ENCODE results near the gene VENTX.

Gene VENTX

DNA sequence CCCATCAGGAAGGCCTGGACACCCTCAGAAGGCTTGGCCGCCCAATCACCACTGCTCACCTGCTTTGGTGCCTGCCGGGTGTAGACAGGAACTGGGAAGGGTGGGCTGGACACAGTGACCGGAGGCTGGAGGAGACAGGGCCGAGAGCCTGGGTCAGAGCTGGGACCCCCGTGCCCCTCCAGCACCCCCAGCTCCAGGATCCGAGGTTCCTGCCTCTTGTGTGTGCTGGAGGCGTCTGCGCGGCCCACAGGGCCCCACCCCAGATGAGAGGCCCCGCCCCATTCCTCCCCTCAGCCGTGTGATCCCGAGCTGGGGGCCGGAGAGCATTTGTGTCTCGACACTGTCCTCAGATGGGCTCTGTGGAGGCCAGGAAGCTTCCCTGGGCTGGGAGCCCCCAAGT lies 29.6 kb downstream of the VENTX start:
- no peaks in the 10 kb centered on the region for H3K9me3 ChIP-seq
- peaks cover 41% of the 10 kb centered on the region for H3K4me1 ChIP-seq
- no peak overlapping the region for H3K9ac ChIP-seq
- H4K20me1 ChIP-seq: no peaks in the 10 kb centered on the region; the same call in none of the 2 replicates
- H3K36me3 ChIP-seq: no peaks in the 10 kb centered on the region; the same call in 1 of the 2 replicates
- TF ChIP-seq Cebpa-rat (IDR thresholded peaks at IDR 0.05): no peak
- peaks cover 14% of the 10 kb centered on the region for H3K27me3 ChIP-seq
- H3K4me2 ChIP-seq: no peak overlapping the region
- H3K27ac ChIP-seq: no peak overlapping the region
- H3K4me3 ChIP-seq: no peak overlapping the region

DNA sequence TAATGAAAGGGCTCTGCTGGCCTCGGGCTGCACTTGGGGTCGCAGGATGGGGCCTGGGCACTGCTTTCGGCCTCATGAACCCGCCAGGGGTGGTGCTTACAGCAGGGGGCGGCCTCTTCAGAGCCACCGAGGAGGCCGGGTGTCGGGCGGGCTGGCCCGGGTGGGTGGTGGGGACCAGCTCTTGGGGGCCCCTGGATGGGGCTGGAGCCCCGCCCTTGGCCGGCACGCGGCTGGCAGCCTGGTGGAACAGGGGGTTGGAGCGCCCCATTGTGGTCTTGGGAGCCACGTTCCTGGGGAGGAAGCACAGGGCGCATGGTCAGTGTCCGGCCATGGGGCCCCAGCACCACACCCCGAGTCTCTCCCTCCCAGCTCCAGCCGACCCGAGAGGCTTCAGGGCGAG lies 30.2 kb downstream of the VENTX start:
- H3K4me2 ChIP-seq: no peak overlapping the region
- peaks cover 9% of the 10 kb centered on the region for H3K27me3 ChIP-seq
- no peaks in the 10 kb centered on the region; the same call in 1 of the 2 replicates for H4K20me1 ChIP-seq
- H3K4me1 ChIP-seq: peaks cover 35% of the 10 kb centered on the region
- no peak overlapping the region for H3K9ac ChIP-seq
- H3K9me3 ChIP-seq: no peaks in the 10 kb centered on the region
- H3K27ac ChIP-seq: no peak overlapping the region
- no peak for TF ChIP-seq Cebpa-rat (IDR thresholded peaks at IDR 0.05)
- H3K4me3 ChIP-seq: no peak overlapping the region
- no peaks in the 10 kb centered on the region; the same call in 1 of the 2 replicates for H3K36me3 ChIP-seq

DNA sequence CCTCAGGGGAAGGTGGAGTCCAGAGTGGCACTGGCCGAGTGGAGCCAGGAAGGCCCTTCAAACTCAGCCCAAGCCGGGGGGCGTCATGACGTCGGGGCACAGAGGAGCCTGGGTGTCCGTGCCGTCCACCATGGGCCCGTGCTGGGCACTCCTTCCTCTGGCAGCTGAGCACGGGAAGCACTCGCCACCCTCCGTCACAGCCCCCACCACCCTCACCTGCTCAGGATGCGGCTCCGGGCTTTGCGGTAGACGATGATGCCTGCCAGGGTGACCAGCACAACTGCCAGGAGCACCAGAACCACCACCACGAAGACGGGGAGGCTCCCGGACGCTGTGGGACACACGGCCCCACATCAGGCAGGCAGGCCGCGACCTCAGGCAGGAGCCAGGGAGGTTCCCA lies 30.9 kb downstream of the VENTX start:
- H3K27ac ChIP-seq: no peak overlapping the region
- H3K4me1 ChIP-seq: peaks cover 28% of the 10 kb centered on the region
- no peak for TF ChIP-seq Cebpa-rat (IDR thresholded peaks at IDR 0.05)
- H3K36me3 ChIP-seq: no peaks in the 10 kb centered on the region; the same call in 1 of the 2 replicates
- no peak overlapping the region for H3K4me3 ChIP-seq
- no peaks in the 10 kb centered on the region; the same call in 1 of the 2 replicates for H4K20me1 ChIP-seq
- no peak overlapping the region for H3K4me2 ChIP-seq
- no peaks in the 10 kb centered on the region for H3K9me3 ChIP-seq
- peaks cover 2% of the 10 kb centered on the region for H3K27me3 ChIP-seq
- no peak overlapping the region for H3K9ac ChIP-seq

DNA sequence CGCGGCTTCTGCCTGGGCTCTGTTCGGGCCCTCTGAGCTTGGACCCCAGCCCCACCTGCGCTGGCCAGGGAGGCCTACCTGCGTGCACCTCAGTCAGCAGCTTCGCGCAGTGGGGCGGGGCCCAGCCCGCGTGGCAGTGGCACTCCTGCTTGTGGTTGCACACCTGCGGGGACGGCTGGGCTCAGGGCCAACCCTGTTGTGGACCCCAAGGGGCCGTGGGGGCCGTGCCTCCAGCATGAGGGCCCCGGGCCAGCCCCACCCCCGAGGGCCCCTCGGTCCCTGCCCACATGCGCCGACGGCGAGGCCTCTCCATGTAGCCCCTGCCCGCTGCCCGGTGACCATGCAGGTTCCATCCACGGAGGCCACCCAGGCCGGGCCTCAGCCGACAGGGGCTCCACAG lies 31.7 kb downstream of the VENTX start:
- Histone ChIP-seq H3K36me3 (no peaks in the 10 kb centered on the region; the same call in 1 of the 2 replicates), H3K4me1 (peaks cover 20% of the 10 kb centered on the region), H3K4me2 (peak overlapping the region; percentile 39), H3K27me3 (no peaks in the 10 kb centered on the region), H3K27ac (0 out of 2 replicates have a peak overlapping the region, but pooled peaks have one; percentile 2), H3K9ac (no peak overlapping the region), H3K9me3 (no peaks in the 10 kb centered on the region), H3K4me3 (no peak overlapping the region), H4K20me1 (no peaks in the 10 kb centered on the region; the same call in 1 of the 2 replicates)
- no peak for TF ChIP-seq Cebpa-rat (IDR thresholded peaks at IDR 0.05)

DNA sequence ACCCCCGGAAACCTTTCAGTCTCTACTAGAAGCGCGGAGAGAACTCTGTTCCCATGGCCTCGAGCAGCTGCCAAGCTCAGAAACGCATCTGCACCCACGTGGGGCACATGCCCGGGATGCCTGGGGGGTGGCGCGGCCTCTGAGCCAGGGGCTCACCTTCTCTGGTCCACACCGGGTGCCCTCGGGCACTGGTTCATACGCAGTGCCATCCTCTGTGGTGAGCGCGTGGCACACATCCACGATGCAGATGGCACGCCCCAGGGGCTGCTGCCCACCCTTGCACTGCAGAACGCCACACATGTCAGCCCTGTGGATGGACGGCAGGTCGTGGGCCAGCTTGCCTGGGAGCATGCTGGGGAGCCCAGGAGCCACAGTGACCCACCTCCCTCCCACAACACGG lies 32.5 kb downstream of the VENTX start:
- Histone ChIP-seq H3K4me3 (no peak overlapping the region), H3K4me2 (peak overlapping the region; percentile 39), H4K20me1 (peaks cover 8% of the 10 kb centered on the region), H3K27me3 (peaks cover 8% of the 10 kb centered on the region), H3K9me3 (no peaks in the 10 kb centered on the region), H3K27ac (no peak overlapping the region), H3K9ac (no peak overlapping the region), H3K36me3 (no peaks in the 10 kb centered on the region; the same call in 1 of the 2 replicates), H3K4me1 (peaks cover 25% of the 10 kb centered on the region)
- no peak for TF ChIP-seq Cebpa-rat (IDR thresholded peaks at IDR 0.05)

DNA sequence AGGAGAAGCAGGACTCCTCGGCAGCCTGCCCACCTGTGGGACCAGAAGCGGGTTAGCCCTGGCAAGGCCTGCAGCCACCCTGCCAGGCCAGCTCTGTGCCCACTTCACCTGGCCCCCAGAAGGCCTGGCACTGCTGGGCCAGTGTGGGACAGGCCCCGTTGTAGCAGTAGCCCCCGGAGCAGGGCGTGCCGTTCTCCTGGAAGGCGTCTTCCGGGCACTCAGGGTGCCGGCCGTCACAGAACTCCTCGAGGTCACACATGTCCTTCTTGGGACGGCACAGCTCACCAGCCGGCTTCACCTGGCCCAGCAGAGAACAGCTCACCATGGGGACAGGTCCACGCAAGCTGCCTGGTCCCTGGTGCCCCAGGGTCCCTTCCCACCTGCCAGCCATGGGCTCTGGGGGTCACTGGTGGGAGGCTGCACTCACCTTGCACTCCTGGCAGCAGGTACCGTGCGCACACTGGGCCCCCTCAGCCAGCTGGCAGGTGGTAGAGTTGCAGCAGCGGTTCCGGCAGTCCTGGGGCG lies 33.2 kb downstream of the VENTX start:
- Histone ChIP-seq H3K36me3 (no peaks in the 10 kb centered on the region; the same call in 1 of the 2 replicates), H4K20me1 (peaks cover 15% of the 10 kb centered on the region), H3K4me2 (no peak overlapping the region)

DNA sequence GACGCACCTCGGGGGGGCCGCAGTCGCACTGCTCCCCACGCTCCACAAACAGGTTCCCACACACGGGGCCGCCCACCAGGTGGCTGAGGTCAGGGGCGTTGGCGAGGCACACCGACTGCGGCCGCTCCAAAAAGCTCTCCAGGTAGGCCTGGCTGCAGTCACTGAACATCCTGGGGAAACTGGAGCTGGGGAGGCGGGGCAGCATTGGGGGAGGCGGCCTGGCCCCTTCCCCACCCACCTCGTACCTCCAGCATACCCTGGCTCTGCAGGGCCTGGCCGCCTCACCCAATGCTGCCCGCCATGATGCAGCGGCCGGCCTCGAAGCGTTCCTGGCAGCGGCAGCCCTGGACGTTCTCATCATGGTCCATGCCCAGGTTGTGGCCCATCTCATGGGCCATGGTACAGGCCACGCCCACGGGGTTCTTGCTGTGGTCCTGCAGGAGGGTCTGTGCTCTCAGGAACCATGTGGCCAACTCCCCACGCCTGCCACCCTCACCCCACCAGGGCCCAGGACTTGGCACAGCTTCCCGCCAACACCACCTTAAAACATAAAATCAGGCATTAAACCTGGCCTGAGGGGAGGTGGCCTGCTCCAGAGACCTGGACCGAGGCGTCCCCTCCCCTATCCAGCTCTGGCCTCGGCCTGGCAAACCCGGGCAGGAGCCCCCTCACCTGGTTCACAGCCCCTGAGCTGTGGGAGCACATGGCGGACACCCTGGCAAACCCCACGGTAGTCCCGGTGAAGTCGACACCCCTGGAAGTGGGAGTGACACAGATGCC lies 34.1 kb downstream of the VENTX start:
- H3K4me2 ChIP-seq: no peak overlapping the region
- H4K20me1 ChIP-seq: peaks cover 23% of the 10 kb centered on the region
- no peaks in the 10 kb centered on the region for H3K9me3 ChIP-seq
- H3K27me3 ChIP-seq: peaks cover 23% of the 10 kb centered on the region
- H3K4me3 ChIP-seq: no peak overlapping the region
- no peak overlapping the region for H3K27ac ChIP-seq
- no peak overlapping the region for H3K9ac ChIP-seq
- peaks cover 40% of the 10 kb centered on the region for H3K4me1 ChIP-seq
- no peak for TF ChIP-seq Cebpa-rat (IDR thresholded peaks at IDR 0.05)
- H3K36me3 ChIP-seq: no peaks in the 10 kb centered on the region; the same call in 1 of the 2 replicates

More for the DNA sequence above, 33.2 kb downstream of the VENTX start:
- no peaks in the 10 kb centered on the region for H3K9me3 ChIP-seq
- peaks cover 31% of the 10 kb centered on the region for H3K4me1 ChIP-seq
- H3K27me3 ChIP-seq: peaks cover 14% of the 10 kb centered on the region
- H3K27ac ChIP-seq: no peak overlapping the region
- H3K9ac ChIP-seq: no peak overlapping the region
- no peak for TF ChIP-seq Cebpa-rat (IDR thresholded peaks at IDR 0.05)
- no peak overlapping the region for H3K4me3 ChIP-seq

DNA sequence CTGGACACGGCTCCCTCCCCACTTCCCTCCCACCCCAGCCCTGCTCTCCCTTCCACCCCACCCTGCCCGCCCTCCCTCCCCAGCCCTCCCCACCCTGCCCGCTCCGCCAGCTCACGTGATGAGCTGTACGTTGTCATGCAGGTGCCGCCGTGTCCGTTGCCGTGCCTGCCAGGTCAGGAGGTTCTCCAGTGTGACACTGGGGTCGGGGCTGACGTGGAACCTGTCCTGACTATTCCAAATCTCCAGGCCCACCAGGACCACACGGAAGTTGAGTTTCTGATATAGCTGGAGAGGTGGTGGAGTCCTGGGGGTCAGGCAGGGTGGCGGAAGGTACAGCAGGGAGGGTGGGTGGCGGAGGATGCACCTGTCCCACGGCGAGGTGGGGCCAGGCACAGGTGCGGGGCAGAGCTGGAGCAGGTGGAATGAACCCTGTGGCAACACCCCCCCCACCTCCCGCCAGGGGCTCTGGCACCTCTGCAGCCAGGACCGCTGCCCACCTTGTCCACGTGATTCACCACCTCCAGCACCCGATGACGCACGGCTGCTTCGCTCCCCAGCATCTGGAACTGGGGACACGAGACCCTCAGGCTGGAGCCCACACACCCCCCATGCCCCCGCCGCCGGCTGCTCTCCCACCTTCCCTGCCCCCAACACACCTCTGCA lies 34.8 kb downstream of the VENTX start:
- Histone ChIP-seq H4K20me1 (peaks cover 31% of the 10 kb centered on the region), H3K27ac (no peak overlapping the region), H3K36me3 (peaks cover under 1% of the 10 kb centered on the region; the same call in 1 of the 2 replicates), H3K4me1 (peaks cover 47% of the 10 kb centered on the region), H3K27me3 (peaks cover 30% of the 10 kb centered on the region), H3K4me3 (no peak overlapping the region), H3K4me2 (no peak overlapping the region), H3K9ac (no peak overlapping the region), H3K9me3 (no peaks in the 10 kb centered on the region)
- no peak for TF ChIP-seq Cebpa-rat (IDR thresholded peaks at IDR 0.05)

DNA sequence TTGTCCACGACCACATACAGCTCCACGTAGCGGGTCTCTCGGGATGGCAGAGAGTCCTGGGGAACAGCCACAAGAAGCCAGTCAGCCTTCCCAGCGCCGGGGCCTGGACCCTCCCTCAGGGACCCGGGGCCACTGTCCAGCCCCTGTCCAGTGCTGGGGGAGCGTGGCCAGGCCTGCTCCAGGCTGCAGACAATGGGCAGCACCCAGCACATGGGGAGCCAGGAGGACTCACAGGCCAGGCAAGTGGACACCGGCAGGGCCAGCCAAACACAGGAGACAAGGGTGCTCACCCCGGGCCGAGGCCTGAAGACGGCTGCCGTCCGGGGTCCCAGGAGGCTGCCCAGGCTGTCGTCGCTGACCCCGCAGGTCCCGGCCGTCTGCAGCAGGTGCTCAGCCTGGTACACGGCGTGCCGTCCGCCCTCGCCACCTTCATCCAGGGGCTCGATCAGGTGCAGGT lies 35.3 kb downstream of the VENTX start:
- peaks cover 36% of the 10 kb centered on the region for H4K20me1 ChIP-seq
- no peak overlapping the region for H3K4me2 ChIP-seq

More for the DNA sequence above, 35.3 kb downstream of the VENTX start:
- Histone ChIP-seq H3K36me3 (peaks cover 6% of the 10 kb centered on the region; the same call in 1 of the 2 replicates), H3K4me1 (peaks cover 53% of the 10 kb centered on the region), H3K27ac (no peak overlapping the region), H3K27me3 (peaks cover 30% of the 10 kb centered on the region), H3K9me3 (no peaks in the 10 kb centered on the region), H3K4me3 (no peak overlapping the region), H3K9ac (no peak overlapping the region)
- no peak for TF ChIP-seq Cebpa-rat (IDR thresholded peaks at IDR 0.05)

Data from BLaER1 (cell line).